GM21717 (cell line): ENCODE data around the gene ST8SIA5.

Experiments used
- ATAC-seq: cut with Tn5 transposase; IDR thresholded peaks from one replicate; pipeline ENCODE4 v1.9.1; 2021; ENCODE audit warnings: mild to moderate bottlenecking, moderate library complexity; ENCODE audit not compliant: unreplicated experiment

ST8SIA5 gene

DNA sequence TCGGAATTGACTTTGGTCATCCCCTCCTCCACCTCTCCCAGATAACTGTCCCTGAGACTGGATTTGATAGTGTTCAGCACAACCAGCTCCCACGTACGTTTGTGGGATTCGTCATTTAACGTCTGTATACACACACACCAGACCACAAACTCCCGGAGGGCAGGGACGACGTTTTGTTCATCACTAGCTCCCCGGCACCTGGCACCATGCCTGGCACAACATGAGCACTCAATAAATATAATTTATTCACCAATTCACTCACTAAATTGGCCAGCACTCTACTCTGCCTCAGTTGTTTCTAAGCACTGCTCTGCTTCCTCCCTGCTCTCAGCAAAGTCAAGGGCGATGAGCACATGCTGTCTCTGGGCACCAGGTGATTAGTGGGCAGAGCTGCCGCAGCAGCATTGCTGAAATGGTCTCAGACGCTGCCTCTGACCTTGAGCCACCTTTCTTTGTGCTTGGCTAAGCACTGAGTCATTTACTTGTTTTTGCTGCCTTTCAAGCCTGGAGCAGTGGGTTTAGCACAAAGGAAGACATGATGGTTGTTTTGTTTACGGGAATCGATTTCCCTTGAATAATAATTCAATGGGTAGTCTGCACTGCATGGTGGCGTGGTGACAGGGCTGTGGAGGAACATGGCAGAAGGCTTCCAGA is 80.5 kb downstream of the ST8SIA5 start:
- no peak for ATAC-seq

DNA sequence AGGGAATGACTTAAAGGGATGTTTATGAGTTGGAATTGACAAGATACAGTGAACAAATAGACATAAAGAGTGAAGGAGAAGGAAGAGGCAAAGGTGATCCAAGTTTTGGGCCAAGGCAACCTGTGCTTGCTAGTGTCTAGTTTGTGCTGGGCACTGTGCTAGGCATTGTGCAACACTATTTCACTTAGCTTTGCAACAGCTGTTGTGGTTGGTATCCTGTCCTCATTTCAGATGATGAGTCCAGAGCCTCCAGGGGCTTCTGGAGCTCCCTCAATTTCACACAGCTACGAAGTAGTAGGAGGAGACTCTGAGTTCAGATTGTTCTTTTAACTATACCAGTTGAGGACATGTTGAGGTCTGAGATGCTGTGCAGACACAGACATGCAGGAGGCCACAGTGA is 81.7 kb downstream of the ST8SIA5 start:
- ATAC-seq = no peak

DNA sequence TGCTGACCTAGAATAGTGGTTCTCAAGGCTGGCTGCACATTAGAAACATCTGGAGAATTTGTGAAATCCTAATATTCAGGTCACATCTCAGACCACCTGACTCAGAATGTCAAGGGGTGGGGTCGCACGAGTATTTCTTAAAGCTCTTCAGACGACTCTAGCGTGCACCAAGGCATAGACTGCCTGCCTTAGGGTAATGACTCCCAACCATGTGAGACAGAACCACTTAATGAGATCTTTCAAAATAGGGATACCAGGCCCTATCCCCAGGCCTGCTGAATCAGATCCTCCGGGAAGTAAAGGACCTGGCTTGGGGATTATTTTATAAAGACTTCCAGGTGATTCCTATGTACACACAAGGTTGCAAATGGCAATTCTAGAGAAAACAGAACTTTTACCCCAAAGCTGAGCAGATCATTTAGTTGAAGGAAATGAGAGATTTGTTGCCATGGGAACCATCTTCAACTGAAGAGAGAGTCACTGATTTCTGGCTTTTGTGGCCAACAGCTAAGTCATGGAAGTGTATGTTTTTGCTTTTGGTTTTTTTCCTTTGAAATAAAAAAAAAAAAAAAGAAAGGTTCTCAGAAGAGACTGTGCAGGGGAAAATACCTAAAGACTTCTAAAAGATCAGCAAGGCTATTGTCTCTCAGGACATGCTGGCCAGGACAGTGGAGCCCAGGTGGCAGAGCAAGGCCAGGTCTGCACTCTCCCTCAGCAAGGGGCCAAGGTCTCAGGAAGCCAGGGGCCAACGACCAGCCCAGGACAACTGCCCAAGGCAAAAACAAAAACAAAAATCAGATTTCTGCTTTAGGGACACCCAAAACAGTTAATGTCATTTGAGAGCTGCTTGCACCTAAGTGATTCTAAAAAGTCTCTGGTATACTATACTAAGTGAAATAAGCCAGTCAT is 84.5 kb downstream of the ST8SIA5 start:
- no peak for ATAC-seq

GRCh38 chr18:46668694-46669093 is 88.2 kb downstream of the ST8SIA5 start:
- no peak for ATAC-seq

DNA sequence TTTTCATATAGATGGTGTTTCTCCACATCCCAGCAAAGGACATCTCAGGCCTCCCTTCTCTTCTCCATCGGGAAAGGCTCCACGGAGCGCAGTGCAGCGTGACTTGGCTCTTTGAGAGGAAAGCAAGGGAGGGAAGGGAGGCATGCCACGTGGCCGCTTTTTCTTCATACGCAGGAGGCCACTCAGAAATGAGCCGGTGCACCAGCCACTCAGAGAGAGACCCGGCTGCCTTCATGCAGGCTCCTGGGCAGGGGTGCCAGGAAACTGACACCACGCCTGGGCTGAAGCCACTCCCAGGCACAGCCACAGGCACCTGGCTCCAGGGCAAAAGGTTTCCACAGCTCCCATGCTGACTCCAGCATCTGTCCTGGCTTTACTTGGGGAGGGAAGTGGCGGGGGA is 88.7 kb downstream of the ST8SIA5 start:
- ATAC-seq = no peak

DNA sequence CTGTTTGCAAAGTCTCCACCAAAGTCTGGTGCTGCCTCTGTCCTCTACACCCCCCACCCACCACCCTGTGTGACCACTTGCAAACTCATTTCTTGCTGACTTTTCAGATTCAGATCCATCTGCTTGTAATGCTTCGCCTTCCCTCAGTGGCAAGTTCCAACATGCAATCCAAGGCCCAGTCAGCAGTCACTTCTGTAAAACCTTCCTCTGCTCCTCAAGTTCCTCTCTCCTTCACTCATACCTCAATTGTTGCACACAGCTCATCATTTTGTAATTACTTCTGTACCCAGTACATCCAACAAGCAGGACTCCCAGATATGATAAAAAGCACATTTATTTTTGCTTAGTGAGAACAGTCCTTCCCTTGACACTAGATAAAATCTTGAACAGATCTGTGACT is 93.3 kb downstream of the ST8SIA5 start:
- ATAC-seq = no peak

DNA sequence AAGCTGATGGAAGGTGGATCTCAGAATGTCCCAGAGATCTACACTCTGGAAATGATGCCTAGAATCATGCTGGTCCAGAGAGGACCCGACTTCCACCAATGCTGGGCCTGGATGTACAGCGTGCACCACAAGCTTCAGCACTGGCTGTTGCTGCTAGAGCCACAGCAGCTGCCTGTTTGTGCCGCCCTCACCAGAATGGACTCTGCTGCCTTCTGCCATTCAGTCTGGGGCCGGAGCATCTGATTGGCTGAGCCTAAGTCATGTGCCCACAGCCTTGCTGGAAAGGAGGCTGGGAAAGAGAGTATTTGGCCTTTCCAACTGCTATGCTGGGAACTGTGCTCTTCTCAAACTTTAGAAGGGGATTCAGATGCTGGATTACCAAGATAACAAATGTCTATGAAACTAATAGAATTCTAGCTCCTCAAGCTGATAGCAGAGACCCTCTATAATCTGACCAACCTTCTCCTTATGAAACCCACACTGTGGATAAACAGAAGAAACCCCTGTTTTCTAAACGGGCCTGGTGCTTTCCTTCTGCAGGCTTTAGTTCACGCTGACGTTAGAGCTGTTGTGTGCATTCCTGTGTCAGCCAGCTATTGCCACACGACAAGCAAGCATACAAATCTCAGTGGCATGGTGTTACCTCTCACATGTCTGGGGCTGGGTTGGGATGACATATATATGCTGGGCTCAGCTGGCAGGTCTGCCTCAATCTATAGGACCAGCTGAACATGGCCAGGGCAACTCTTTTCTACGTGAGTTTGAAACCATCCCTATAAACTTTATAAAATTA is 95.7 kb downstream of the ST8SIA5 start:
- no peak for ATAC-seq

DNA sequence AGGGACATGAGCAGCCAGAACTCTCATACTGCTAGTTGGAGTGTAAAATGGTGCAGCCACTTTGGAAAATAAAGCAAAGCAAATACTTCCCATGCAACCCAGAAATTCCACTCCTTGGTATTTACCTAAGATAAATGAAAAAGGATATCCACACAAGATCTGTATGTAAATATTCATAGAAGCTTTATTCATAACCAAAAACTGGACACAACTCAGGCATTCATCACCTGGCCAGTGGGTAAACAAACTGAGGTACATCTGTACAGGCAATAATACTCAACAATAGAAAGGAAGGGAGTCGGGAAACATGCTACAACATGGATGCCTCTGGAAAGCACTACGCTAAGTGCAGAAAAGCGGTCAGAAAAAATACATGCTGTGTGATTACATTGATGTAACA is 97.4 kb downstream of the ST8SIA5 start:
- ATAC-seq = no peak

DNA sequence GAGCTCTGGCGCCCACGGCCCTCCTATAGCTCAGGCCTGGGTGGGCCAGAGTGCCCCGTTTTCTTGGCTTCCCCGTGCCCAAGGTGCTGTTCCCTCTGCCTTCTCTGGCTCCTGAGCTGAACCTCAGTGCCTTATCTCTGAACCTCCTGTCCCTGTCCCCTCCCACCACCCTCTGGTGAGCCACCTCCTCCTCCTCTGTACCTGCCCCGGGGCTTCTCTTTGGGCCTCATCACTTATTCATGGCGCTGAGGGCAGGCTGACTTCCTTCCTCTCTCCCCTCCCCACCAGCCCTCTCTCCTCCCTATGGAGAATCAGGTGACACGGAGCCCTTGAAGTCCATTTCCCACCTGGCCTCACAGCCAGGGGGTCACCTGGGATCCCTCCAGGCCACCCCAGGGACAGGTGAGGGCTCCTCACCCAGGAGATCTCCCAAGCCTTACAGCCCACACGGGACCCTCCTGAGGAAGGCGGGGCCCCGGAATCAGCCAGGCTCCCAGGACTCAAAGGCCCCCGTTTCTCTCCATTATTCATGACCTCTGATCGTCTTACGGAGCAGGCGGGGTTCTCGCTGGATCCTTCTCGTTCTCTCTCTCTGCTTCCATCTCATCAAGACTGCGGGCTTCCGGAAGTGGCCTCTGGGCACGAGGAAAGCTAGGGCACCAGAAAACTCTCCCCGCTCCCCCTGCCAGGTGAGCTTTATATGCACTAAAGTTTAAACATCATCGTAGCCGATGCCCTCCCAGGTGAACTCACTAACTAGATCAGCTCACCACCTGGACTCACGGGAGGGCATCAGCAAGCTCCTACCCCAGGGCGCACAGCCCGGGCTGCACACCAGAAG is 99.5 kb downstream of the ST8SIA5 start, which contains the start of gene LOXHD1:
TSS of gene LOXHD1 (minus strand) at position 106 of the 841 bp plus-strand sequence. CDS start 187 bp downstream, outside the sequence.
- ATAC-seq = no peak

GRCh38 chr18:46656326-46657114 is 100.3 kb downstream of the ST8SIA5 start:
- ATAC-seq = no peak

DNA sequence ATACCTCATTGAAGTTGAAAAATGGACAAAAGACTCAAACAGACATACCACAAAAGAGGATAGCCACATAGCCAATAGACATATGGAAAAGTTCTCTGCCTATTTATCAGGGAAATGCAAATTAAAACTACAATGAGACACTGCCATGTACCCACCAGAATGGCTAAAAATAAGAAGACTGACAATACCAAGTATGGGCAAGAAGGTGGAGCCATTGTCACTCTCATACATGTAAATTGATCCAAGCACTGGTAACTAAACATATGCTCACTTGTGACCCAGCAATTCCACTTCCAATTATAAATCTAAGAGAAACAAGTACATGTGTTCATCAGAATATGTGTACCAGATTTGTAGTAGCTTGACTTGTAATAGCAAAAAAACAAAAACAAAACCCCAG is 104.5 kb downstream of the ST8SIA5 start:
- no peak for ATAC-seq

GRCh38 chr18:46650681-46651080 is 106.2 kb downstream of the ST8SIA5 start:
- no peak for ATAC-seq

GRCh38 chr18:46649071-46649862 is 107.6 kb downstream of the ST8SIA5 start:
- ATAC-seq = no peak

DNA sequence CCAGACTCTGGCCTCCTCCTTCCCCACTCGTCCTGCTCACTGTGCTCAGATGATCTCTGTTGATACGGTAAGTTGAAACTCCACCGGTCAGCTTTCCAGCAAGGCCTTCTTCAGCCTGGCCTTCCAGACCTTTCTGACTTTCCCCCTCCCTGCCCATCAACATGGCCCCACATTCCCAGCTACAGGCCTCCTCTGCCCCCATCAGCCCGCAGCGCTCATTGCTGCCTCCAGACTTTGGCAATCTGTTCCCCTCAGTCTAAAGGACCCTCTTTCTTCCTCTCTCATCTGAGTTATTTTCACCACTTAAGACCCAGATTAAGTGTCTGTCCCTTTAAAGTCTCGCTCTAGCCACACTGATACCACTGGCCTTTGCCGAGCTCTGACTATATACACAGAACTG is 110.4 kb downstream of the ST8SIA5 start:
- no peak for ATAC-seq

DNA sequence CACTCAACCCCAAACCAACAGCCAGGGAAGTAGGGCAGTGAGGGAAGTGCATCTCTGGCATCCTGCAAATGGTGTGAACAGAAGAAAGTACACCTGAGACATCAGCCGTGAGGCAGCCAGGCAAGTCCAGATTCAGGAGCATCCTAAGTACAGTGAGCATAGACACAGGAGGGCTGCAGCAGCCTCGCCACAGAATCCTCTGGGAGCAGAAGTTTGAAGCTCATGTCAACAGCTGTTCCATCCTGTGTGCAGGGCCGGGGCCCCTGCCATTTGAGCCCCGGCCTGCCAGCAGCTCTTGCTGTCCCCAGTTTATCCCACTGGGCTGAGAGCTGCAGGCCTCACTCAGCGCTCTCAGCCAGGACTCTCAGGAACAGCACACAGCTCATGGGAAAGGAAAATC is 114.3 kb downstream of the ST8SIA5 start:
- ATAC-seq = no peak

DNA sequence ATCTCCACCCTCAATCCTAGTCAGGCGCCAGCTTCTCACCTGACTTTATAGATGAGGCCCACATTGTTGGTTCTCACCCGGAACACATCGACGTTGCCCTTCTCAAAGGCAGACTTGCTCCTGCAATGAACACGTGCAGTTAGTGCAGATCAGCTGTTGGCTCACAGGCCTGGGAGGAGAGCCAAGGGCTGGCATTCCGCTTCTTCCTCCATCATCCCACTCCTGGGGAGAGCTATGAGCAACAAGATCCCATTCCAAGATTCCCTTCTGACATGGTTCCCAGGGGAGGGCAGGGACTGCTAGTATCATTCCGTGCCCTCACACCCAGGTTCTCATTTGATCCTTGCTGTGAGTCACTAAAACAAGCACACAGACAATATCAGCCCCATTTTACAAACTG is 114.9 kb downstream of the ST8SIA5 start:
- no peak for ATAC-seq

- ATAC-seq = no peak
Measured at GRCh38 chr18:46639386-46639785, 117.5 kb downstream of the ST8SIA5 start.

DNA sequence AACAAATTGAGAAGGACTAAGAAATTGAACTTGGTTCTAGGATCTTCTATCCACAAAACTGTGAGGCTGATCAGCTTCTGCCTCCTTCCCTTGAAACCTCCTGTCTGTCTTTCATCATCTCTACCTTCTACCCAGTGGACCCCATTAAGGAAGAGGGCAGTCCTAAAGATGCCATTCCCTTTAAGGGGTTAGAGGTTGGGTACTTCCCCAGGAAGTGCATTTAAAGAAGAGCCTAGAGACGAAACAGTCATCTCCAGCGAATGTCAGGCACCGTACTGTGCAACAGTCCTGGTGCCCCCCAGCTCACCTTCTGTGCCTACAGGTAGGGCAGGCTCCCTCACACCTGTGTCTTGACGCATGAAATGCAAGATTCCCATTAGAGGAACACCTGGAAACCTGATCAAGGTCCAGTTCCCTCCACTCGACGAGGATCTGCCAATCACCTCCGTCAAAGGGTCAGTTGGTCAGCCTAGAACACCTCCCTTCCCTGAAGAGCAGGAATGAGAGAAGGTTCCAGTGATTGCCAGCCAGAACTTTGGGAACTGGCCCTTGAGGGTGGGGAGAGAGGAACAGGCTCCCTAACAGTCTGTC is 120.7 kb downstream of the ST8SIA5 start:
- ATAC-seq = no peak
